ENCODE results near the gene EFNA5.

EFNA5 gene

GRCh38 chr5:107380654-107381053, 290.1 kb downstream of the EFNA5 start:
- Histone ChIP-seq H3K27me3 (ENCODE audit: insufficient read depth, insufficient read length) (no peaks in the 10 kb centered on the region), H3K9ac (ENCODE audit: insufficient read length, low read depth) (no peak overlapping the region), H3K9me3 (ENCODE audit: insufficient read depth, low read length) (no peaks in the 10 kb centered on the region), H3K4me3 (ENCODE audit: insufficient read length, low read depth) (no peak overlapping the region), H3K36me3 (ENCODE audit: insufficient read depth, insufficient read length, low read length) (no peaks in the 10 kb centered on the region), H3K4me1 (ENCODE audit: insufficient read depth, insufficient read length) (no peaks in the 10 kb centered on the region)
- no peak for DNase-seq (ENCODE audit: low read depth, low spot score)
- TF ChIP-seq SUZ12 (IDR thresholded peaks at IDR 0.05; ENCODE audit: extremely low read depth, insufficient read depth, insufficient read length) (no peak), YY1 (IDR thresholded peaks at IDR 0.05; ENCODE audit: insufficient read depth, insufficient read length) (no peak), ZNF274 (IDR thresholded peaks at IDR 0.05; ENCODE audit: low read depth, low read length) (no peak)

GRCh38 chr5:107378218-107378899, 292.4 kb downstream of the EFNA5 start:
- TF ChIP-seq SUZ12 (IDR thresholded peaks at IDR 0.05; ENCODE audit: extremely low read depth, insufficient read depth, insufficient read length) (no peak), YY1 (IDR thresholded peaks at IDR 0.05; ENCODE audit: insufficient read depth, insufficient read length) (no peak), ZNF274 (IDR thresholded peaks at IDR 0.05; ENCODE audit: low read depth, low read length) (no peak)
- H3K4me1 ChIP-seq (ENCODE audit: insufficient read depth, insufficient read length): no peaks in the 10 kb centered on the region

GRCh38 chr5:107377277-107377609, 293.5 kb downstream of the EFNA5 start:
- Histone ChIP-seq H3K27me3 (ENCODE audit: insufficient read depth, insufficient read length) (no peaks in the 10 kb centered on the region), H3K4me1 (ENCODE audit: insufficient read depth, insufficient read length) (no peaks in the 10 kb centered on the region), H3K9me3 (ENCODE audit: insufficient read depth, low read length) (no peaks in the 10 kb centered on the region)

More at GRCh38 chr5:107378218-107378899, 292.4 kb downstream of the EFNA5 start:
- DNase-seq (ENCODE audit: low read depth, low spot score): no peak
- H3K4me3 ChIP-seq (ENCODE audit: insufficient read length, low read depth): no peak overlapping the region
- no peak overlapping the region for H3K9ac ChIP-seq (ENCODE audit: insufficient read length, low read depth)
- no peaks in the 10 kb centered on the region for H3K36me3 ChIP-seq (ENCODE audit: insufficient read depth, insufficient read length, low read length)
- H3K27me3 ChIP-seq (ENCODE audit: insufficient read depth, insufficient read length): no peaks in the 10 kb centered on the region
- no peaks in the 10 kb centered on the region for H3K9me3 ChIP-seq (ENCODE audit: insufficient read depth, low read length)

GRCh38 chr5:107376546-107377276, 294.0 kb downstream of the EFNA5 start:
- no peak for TF ChIP-seq SUZ12 (IDR thresholded peaks at IDR 0.05; ENCODE audit: extremely low read depth, insufficient read depth, insufficient read length)
- TF ChIP-seq ZNF274 (IDR thresholded peaks at IDR 0.05; ENCODE audit: low read depth, low read length): no peak
- no peak for TF ChIP-seq YY1 (IDR thresholded peaks at IDR 0.05; ENCODE audit: insufficient read depth, insufficient read length)
- Histone ChIP-seq H3K9ac (ENCODE audit: insufficient read length, low read depth) (no peak overlapping the region), H3K4me1 (ENCODE audit: insufficient read depth, insufficient read length) (no peaks in the 10 kb centered on the region), H3K36me3 (ENCODE audit: insufficient read depth, insufficient read length, low read length) (no peaks in the 10 kb centered on the region), H3K27me3 (ENCODE audit: insufficient read depth, insufficient read length) (no peaks in the 10 kb centered on the region), H3K4me3 (ENCODE audit: insufficient read length, low read depth) (no peak overlapping the region), H3K9me3 (ENCODE audit: insufficient read depth, low read length) (no peaks in the 10 kb centered on the region)
- DNase-seq (ENCODE audit: low read depth, low spot score): no peak

More at GRCh38 chr5:107377277-107377609, 293.5 kb downstream of the EFNA5 start:
- Histone ChIP-seq H3K9ac (ENCODE audit: insufficient read length, low read depth) (no peak overlapping the region), H3K4me3 (ENCODE audit: insufficient read length, low read depth) (no peak overlapping the region), H3K36me3 (ENCODE audit: insufficient read depth, insufficient read length, low read length) (no peaks in the 10 kb centered on the region)
- TF ChIP-seq YY1 (IDR thresholded peaks at IDR 0.05; ENCODE audit: insufficient read depth, insufficient read length) (no peak), ZNF274 (IDR thresholded peaks at IDR 0.05; ENCODE audit: low read depth, low read length) (no peak), SUZ12 (IDR thresholded peaks at IDR 0.05; ENCODE audit: extremely low read depth, insufficient read depth, insufficient read length) (no peak)
- DNase-seq (ENCODE audit: low read depth, low spot score): no peak

GRCh38 chr5:107373549-107374263, 297.0 kb downstream of the EFNA5 start:
- DNase-seq (ENCODE audit: low read depth, low spot score): no peak
- H3K9ac ChIP-seq (ENCODE audit: insufficient read length, low read depth): no peak overlapping the region

GRCh38 chr5:107372723-107373450, 297.9 kb downstream of the EFNA5 start:
- Histone ChIP-seq H3K27me3 (ENCODE audit: insufficient read depth, insufficient read length) (no peaks in the 10 kb centered on the region), H3K36me3 (ENCODE audit: insufficient read depth, insufficient read length, low read length) (no peaks in the 10 kb centered on the region), H3K4me3 (ENCODE audit: insufficient read length, low read depth) (no peak overlapping the region), H3K9ac (ENCODE audit: insufficient read length, low read depth) (no peak overlapping the region), H3K9me3 (ENCODE audit: insufficient read depth, low read length) (no peaks in the 10 kb centered on the region), H3K4me1 (ENCODE audit: insufficient read depth, insufficient read length) (no peaks in the 10 kb centered on the region)
- TF ChIP-seq YY1 (IDR thresholded peaks at IDR 0.05; ENCODE audit: insufficient read depth, insufficient read length): no peak
- no peak for TF ChIP-seq SUZ12 (IDR thresholded peaks at IDR 0.05; ENCODE audit: extremely low read depth, insufficient read depth, insufficient read length)
- no peak for TF ChIP-seq ZNF274 (IDR thresholded peaks at IDR 0.05; ENCODE audit: low read depth, low read length)
- DNase-seq (ENCODE audit: low read depth, low spot score): no peak

More at GRCh38 chr5:107373549-107374263, 297.0 kb downstream of the EFNA5 start:
- no peaks in the 10 kb centered on the region for H3K36me3 ChIP-seq (ENCODE audit: insufficient read depth, insufficient read length, low read length)
- H3K9me3 ChIP-seq (ENCODE audit: insufficient read depth, low read length): no peaks in the 10 kb centered on the region
- no peaks in the 10 kb centered on the region for H3K27me3 ChIP-seq (ENCODE audit: insufficient read depth, insufficient read length)
- no peak overlapping the region for H3K4me3 ChIP-seq (ENCODE audit: insufficient read length, low read depth)
- TF ChIP-seq SUZ12 (IDR thresholded peaks at IDR 0.05; ENCODE audit: extremely low read depth, insufficient read depth, insufficient read length): no peak
- TF ChIP-seq YY1 (IDR thresholded peaks at IDR 0.05; ENCODE audit: insufficient read depth, insufficient read length): no peak
- no peak for TF ChIP-seq ZNF274 (IDR thresholded peaks at IDR 0.05; ENCODE audit: low read depth, low read length)
- no peaks in the 10 kb centered on the region for H3K4me1 ChIP-seq (ENCODE audit: insufficient read depth, insufficient read length)

All from NT2/D1 (cell line).